KMS-11 (cell line): ENCODE data around the gene VAV2.

Experiments used
- H2AFZ ChIP-seq: fragments of 200-600 bp; sonication (generic); 2 replicates; pipeline ENCODE4 v1.6.1; 2016; ENCODE audit warnings: antibody characterized with exemption, mixed run types, low read depth
- H3K27ac ChIP-seq: fragments of 200-600 bp; sonication (generic); 2 replicates; pipeline ENCODE4 v1.6.1; 2016; ENCODE audit warnings: mild to moderate bottlenecking, mixed run types
- H3K27me3 ChIP-seq: fragments of 200-600 bp; sonication (generic); 2 replicates; pipeline ENCODE4 v1.6.1; 2017; ENCODE audit warnings: mild to moderate bottlenecking, low read depth, mixed run types, moderate library complexity; ENCODE audit not compliant: insufficient read depth
- H3K36me3 ChIP-seq: fragments of 200-600 bp; sonication (generic); 2 replicates; pipeline ENCODE4 v1.6.1; 2017; ENCODE audit warnings: mild to moderate bottlenecking, mixed run types; ENCODE audit not compliant: insufficient read depth
- H3K4me1 ChIP-seq: fragments of 200-600 bp; sonication (generic); 2 replicates; pipeline ENCODE4 v1.6.1; 2016; ENCODE audit warnings: mild to moderate bottlenecking, low read depth, mixed run types; ENCODE audit not compliant: poor library complexity, severe bottlenecking
- H3K4me2 ChIP-seq: fragments of 200-600 bp; sonication (generic); 2 replicates; pipeline ENCODE4 v1.7.0; 2016; ENCODE audit warnings: mild to moderate bottlenecking, mixed run types
- H3K4me3 ChIP-seq: fragments of 200-600 bp; sonication (generic); IDR thresholded peaks from 2 replicates; pipeline ENCODE4 v1.6.1; 2017; ENCODE audit warnings: low read depth, low read length, mixed read lengths; ENCODE audit not compliant: insufficient read depth
- H3K79me2 ChIP-seq: fragments of 200-600 bp; sonication (generic); 2 replicates; pipeline ENCODE4 v1.6.1; 2016; ENCODE audit warnings: low read depth, mixed run types; ENCODE audit not compliant: insufficient read depth
- H3K9ac ChIP-seq: fragments of 200-600 bp; sonication (generic); 2 replicates; pipeline ENCODE4 v1.6.1; 2016; ENCODE audit warnings: mild to moderate bottlenecking, mixed run types
- H4K20me1 ChIP-seq: fragments of 200-600 bp; sonication (generic); 2 replicates; pipeline ENCODE4 v1.6.1; 2016; ENCODE audit warnings: mild to moderate bottlenecking, mixed run types; ENCODE audit not compliant: insufficient read depth
- TF ChIP-seq, protein P1 (sequence below): fragments of 200-600 bp; sonication (generic); conservative IDR thresholded peaks from 2 replicates; pipeline ENCODE4 v1.6.1; 2017; ENCODE audit warnings: low read depth, mild to moderate bottlenecking, antibody characterized with exemption, low read length, moderate library complexity, mixed read lengths

Gene VAV2

DNA sequence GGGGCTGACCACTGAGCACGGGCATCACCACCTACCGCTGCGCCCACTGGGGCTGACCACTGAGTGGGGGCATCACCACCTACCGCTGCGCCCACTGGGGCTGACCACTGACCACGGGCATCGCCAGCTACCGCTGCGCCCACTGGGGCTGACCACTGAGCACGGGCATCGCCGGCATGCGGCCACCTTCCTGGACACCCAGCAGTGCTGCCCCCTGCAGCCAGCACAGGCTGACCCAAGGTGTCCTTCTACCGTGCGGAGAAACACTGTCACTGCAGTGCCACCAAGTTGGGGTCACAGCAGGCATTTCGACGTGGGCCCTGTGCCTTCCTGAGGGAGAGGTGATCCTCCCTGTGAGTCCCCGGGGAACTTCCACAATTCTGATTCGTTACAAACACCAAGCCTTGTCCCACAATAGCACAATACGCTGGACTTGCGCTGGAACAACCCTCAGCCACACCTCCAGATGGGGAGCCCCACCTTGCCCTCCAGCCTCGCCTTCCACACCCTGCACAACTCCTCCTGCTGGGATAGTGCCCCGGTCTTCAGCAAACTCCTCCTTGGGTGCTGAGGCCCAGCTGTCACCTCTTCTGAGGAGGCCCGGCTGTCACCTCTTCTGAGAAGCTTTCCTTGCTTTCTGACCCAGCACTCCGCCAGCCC lies 163.7 kb downstream of the VAV2 start:
- H3K4me3 ChIP-seq: no peak overlapping the region
- H3K36me3 ChIP-seq: no peaks in the 10 kb centered on the region
- no peak overlapping the region for H2AFZ ChIP-seq
- no peak overlapping the region for H3K27ac ChIP-seq
- TF ChIP-seq, protein P1, sequence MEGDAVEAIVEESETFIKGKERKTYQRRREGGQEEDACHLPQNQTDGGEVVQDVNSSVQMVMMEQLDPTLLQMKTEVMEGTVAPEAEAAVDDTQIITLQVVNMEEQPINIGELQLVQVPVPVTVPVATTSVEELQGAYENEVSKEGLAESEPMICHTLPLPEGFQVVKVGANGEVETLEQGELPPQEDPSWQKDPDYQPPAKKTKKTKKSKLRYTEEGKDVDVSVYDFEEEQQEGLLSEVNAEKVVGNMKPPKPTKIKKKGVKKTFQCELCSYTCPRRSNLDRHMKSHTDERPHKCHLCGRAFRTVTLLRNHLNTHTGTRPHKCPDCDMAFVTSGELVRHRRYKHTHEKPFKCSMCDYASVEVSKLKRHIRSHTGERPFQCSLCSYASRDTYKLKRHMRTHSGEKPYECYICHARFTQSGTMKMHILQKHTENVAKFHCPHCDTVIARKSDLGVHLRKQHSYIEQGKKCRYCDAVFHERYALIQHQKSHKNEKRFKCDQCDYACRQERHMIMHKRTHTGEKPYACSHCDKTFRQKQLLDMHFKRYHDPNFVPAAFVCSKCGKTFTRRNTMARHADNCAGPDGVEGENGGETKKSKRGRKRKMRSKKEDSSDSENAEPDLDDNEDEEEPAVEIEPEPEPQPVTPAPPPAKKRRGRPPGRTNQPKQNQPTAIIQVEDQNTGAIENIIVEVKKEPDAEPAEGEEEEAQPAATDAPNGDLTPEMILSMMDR: no peak
- no peak overlapping the region for H3K4me2 ChIP-seq
- no peak overlapping the region for H3K9ac ChIP-seq
- no peaks in the 10 kb centered on the region for H3K4me1 ChIP-seq
- H3K79me2 ChIP-seq: no peaks in the 10 kb centered on the region
- H3K27me3 ChIP-seq: no peaks in the 10 kb centered on the region
- no peaks in the 10 kb centered on the region for H4K20me1 ChIP-seq

DNA sequence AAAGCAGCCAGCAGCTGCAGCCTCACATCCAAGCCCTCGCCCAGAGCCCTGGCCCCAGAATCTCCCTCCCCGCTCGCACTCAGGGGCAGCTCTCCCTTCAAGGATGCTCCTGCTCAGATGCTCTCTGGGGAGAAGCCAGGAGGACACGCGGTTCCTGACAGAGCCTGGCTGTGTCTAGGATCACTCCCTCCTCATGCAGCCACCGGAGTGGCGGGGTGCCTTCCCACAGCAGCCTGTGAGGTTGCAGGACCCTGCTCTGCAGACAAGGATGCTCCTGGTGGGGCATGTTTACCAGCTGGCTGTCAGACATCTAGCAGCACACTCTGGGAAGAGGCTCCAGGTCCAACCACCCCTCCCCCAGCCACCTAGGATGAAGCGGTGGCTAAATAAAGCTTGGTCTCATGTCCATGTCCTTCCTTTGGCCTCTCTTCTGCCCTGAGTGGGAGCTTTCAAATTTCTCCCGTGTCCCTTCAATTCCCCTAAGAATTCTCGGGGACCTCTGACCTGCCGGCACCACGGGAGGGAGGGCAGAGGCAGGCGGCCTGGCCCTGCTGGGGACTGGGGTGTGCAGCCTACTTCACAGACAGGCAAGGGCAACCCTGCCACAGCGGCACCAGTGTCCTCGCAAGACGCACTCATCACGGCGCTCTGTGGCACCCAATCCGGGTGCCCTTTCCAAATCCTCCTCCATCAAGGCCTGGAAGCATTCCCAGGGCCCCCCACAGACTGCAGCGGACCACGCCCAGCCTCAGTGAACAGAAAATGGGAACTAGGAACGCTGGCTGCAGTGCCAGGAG lies 165.6 kb downstream of the VAV2 start:
- Histone ChIP-seq H3K9ac (no peak overlapping the region), H3K4me2 (no peak overlapping the region), H3K4me1 (no peaks in the 10 kb centered on the region), H3K36me3 (no peaks in the 10 kb centered on the region), H3K4me3 (no peak overlapping the region), H3K79me2 (no peaks in the 10 kb centered on the region), H2AFZ (no peak overlapping the region), H3K27ac (no peak overlapping the region), H3K27me3 (no peaks in the 10 kb centered on the region), H4K20me1 (no peaks in the 10 kb centered on the region)
- TF ChIP-seq, protein P1: no peak

DNA sequence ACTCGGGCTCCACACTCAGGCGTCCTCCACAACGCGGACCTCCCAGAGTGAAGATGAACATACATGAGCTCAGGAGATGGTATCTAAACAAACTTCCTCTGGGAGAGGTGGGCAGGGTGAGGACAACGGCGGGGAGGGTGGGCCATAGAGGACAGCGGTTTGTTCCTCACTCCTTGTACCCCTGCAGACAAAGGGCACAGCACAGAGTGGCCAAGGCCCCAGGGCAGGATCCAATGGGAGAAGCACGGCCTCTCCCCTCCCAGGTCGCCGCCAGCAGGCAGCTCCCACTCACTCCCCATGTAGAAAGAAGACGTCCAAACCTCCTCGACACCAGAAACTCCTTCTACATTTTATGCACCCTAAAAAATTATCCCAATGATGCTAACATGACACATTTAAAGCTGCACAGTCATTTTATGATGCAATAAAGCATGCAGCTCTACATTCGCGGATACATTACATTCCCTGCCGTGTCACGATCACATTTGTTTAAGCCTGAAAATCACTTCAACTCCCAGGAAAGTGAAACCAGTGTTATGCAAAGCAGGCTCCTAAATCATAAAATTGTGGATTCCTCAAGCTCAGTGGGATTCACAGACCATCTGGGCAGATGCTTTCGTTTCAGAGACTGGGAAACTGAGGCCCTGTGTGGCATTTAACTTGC lies 166.4 kb downstream of the VAV2 start:
- no peaks in the 10 kb centered on the region for H3K36me3 ChIP-seq
- H3K27ac ChIP-seq: no peak overlapping the region
- no peak overlapping the region for H2AFZ ChIP-seq
- no peaks in the 10 kb centered on the region for H3K27me3 ChIP-seq
- H3K79me2 ChIP-seq: no peaks in the 10 kb centered on the region
- H4K20me1 ChIP-seq: no peaks in the 10 kb centered on the region
- no peak overlapping the region for H3K9ac ChIP-seq
- no peak overlapping the region for H3K4me3 ChIP-seq
- H3K4me2 ChIP-seq: no peak overlapping the region
- TF ChIP-seq, protein P1: no peak
- no peaks in the 10 kb centered on the region for H3K4me1 ChIP-seq

DNA sequence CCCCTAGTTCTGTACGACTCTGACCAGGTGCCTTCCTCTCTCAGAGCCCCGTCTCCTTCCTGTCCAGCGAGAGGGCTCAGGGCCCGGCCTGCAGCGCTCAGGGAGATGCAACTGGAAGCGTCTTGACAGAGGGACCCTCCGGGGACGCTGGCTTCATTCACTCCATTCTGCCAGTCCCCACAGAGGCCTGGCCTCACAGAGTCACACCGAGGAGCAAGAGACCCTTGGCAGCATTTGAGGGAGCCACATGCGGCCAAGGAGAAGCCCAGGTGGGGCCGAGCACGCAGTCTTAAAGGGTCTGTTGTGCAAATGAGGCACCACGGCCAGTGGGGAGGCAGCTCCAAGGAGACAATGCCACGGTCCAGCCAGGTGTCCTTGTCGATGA lies 167.3 kb downstream of the VAV2 start:
- Histone ChIP-seq H3K4me3 (no peak overlapping the region), H4K20me1 (no peaks in the 10 kb centered on the region), H3K9ac (no peak overlapping the region), H2AFZ (no peak overlapping the region), H3K79me2 (no peaks in the 10 kb centered on the region), H3K4me2 (no peak overlapping the region), H3K27ac (no peak overlapping the region), H3K27me3 (no peaks in the 10 kb centered on the region), H3K4me1 (no peaks in the 10 kb centered on the region), H3K36me3 (no peaks in the 10 kb centered on the region)
- TF ChIP-seq, protein P1: no peak
